Neural cell (in vitro differentiated cells): Measurements from ENCODE around the gene HERC2. TPM values are rescaled to one million over a fixed set of nuclear protein-coding genes. Genes with fewer than 3 reads are reported as not detected.
"Not testable (repeated sequence)": the region's sequence is repeated elsewhere in the genome, so short reads cannot be mapped to it uniquely, and the experiment has no call there.

Experiments used
- H2AFZ ChIP-seq: fragments of 200-600, 300-800 bp; sonication (generic), shearing (Covaris generic); 2 replicates; pipeline ENCODE4 v1.6.0; 2014; ENCODE audit warnings: low read depth, mild to moderate bottlenecking, antibody characterized with exemption, low read length, moderate library complexity
- H3F3A ChIP-seq: fragments of 200-600 bp; shearing (Covaris generic); 2 replicates; pipeline ENCODE4 v1.6.1; 2016; ENCODE audit warnings: mild to moderate bottlenecking, moderate library complexity, mixed read lengths, antibody characterized with exemption, low read length; ENCODE audit not compliant: insufficient read depth, poor library complexity, severe bottlenecking
- H3K27ac ChIP-seq: fragments of 200-600, 300-800 bp; sonication (generic), shearing (Covaris generic); 2 replicates; pipeline ENCODE4 v1.5.1; 2014; ENCODE audit warnings: mild to moderate bottlenecking, low read length, moderate library complexity
- H3K27me3 ChIP-seq: fragments of 300-800, 200-600 bp; sonication (generic), shearing (Covaris generic); 2 replicates; pipeline ENCODE4 v1.6.0; 2014; ENCODE audit warnings: mild to moderate bottlenecking, low read depth, low read length, moderate library complexity; ENCODE audit not compliant: insufficient read depth
- H3K36me3 ChIP-seq: fragments of 300-800, 200-600 bp; sonication (generic), shearing (Covaris generic); 2 replicates; pipeline ENCODE4 v1.5.1; 2014; ENCODE audit warnings: mild to moderate bottlenecking, antibody characterized with exemption, low read length, moderate library complexity; ENCODE audit not compliant: insufficient read depth
- H3K4me2 ChIP-seq: fragments of 300-800, 200-600 bp; sonication (generic), shearing (Covaris generic); 2 replicates; pipeline ENCODE4 v1.6.0; 2014; ENCODE audit warnings: mild to moderate bottlenecking, low read length
- H3K4me3 ChIP-seq: fragments of 300-800, 200-600 bp; sonication (generic), shearing (Covaris generic); 2 replicates; pipeline ENCODE4 v1.5.1; 2014; ENCODE audit warnings: mild to moderate bottlenecking, low read length, moderate library complexity
- H3K79me2 ChIP-seq: fragments of 200-600 bp; shearing (Covaris generic); replicated peaks from 2 replicates; pipeline ENCODE4 v1.6.0; 2014; ENCODE audit warnings: mild to moderate bottlenecking, low read length, moderate library complexity; ENCODE audit not compliant: insufficient read depth
- H3K9ac ChIP-seq: fragments of 300-800, 200-600 bp; sonication (generic), shearing (Covaris generic); 2 replicates; pipeline ENCODE4 v1.6.1; 2016; ENCODE audit warnings: mild to moderate bottlenecking, low read length, mixed read lengths
- H3K9me2 ChIP-seq: fragments of 200-600 bp; shearing (Covaris generic); 2 replicates; pipeline ENCODE4 v1.6.1; 2016; ENCODE audit warnings: mild to moderate bottlenecking, low read length, mixed read lengths; ENCODE audit not compliant: insufficient read depth
- H3K9me3 ChIP-seq: fragments of 200-600, 300-800 bp; sonication (generic), shearing (Covaris generic); 2 replicates; pipeline ENCODE4 v1.6.1; 2016; ENCODE audit warnings: mild to moderate bottlenecking, mixed run types, low read length, moderate library complexity, mixed read lengths
- H4K20me1 ChIP-seq: fragments of 200-600 bp; shearing (Covaris generic); 2 replicates; pipeline ENCODE4 v1.6.1; 2016; ENCODE audit warnings: mild to moderate bottlenecking, mixed run types; ENCODE audit not compliant: insufficient read depth
- CTCF ChIP-seq: fragments of 450-650 bp; IDR thresholded peaks from 2 replicates; pipeline ENCODE4 v1.5.1; 2014; ENCODE audit warnings: antibody characterized with exemption, mild to moderate bottlenecking, moderate library complexity; ENCODE audit not compliant: poor library complexity, severe bottlenecking
- EP300 ChIP-seq: fragments of 450-650 bp; conservative IDR thresholded peaks from 2 replicates; pipeline ENCODE4 v1.6.1; 2014; ENCODE audit warnings: antibody characterized with exemption, mild to moderate bottlenecking, moderate library complexity; ENCODE audit not compliant: poor library complexity, severe bottlenecking
- EZH2 ChIP-seq: fragments of 200-600, 300-800 bp; shearing (Covaris generic), sonication (generic); IDR thresholded peaks from 2 replicates; pipeline ENCODE4 v1.6.1; 2014; ENCODE audit warnings: antibody characterized with exemption, low read length, borderline replicate concordance, mild to moderate bottlenecking; ENCODE audit not compliant: insufficient read depth, poor library complexity, severe bottlenecking
- MXI1 ChIP-seq: fragments of 450-650 bp; conservative IDR thresholded peaks from 2 replicates; pipeline ENCODE4 v1.6.1; 2014; ENCODE audit warnings: antibody characterized with exemption, mild to moderate bottlenecking; ENCODE audit not compliant: poor library complexity, severe bottlenecking
- POLR2AphosphoS5 ChIP-seq: IDR thresholded peaks from 2 replicates; pipeline ENCODE4 v1.6.1; 2012
- RAD21 ChIP-seq: fragments of 450-650 bp; conservative IDR thresholded peaks from 2 replicates; pipeline ENCODE4 v1.6.1; 2014; ENCODE audit warnings: antibody characterized with exemption, mild to moderate bottlenecking, moderate library complexity
- REST ChIP-seq: IDR thresholded peaks from 2 replicates; pipeline ENCODE4 v1.6.1; 2012; ENCODE audit warnings: borderline replicate concordance
- SMC3 ChIP-seq: fragments of 450-650 bp; conservative IDR thresholded peaks from 2 replicates; pipeline ENCODE4 v1.6.1; 2014; ENCODE audit warnings: antibody characterized with exemption, mild to moderate bottlenecking, moderate library complexity; ENCODE audit not compliant: poor library complexity
- TAF1 ChIP-seq: IDR thresholded peaks from 2 replicates; pipeline ENCODE4 v1.6.1; 2012; ENCODE audit warnings: low read depth
- polyA plus RNA-seq: library from polyadenylated mRNA; depleted of rRNA; stranded (reverse); fragments of >200 nt; gene quantifications from 2 replicates; pipeline ENCODE4 v1.2.3, GENCODE V29; 2014

The HERC2 gene
- polyA plus RNA-seq, 1 donor from 2014 or later, result 47.3 TPM

- TF ChIP-seq POLR2AphosphoS5, result peak; percentile 78
- not testable (repeated sequence) for H3K27ac ChIP-seq, H3K4me2 ChIP-seq, H3K36me3 ChIP-seq, H3K9me3 ChIP-seq, H3K9ac ChIP-seq, H3K27me3 ChIP-seq, H2AFZ ChIP-seq, H3F3A ChIP-seq, H3K4me3 ChIP-seq, H3K79me2 ChIP-seq, H3K9me2 ChIP-seq, H4K20me1 ChIP-seq
These were observed 153.4 kb downstream of the HERC2 start for GRCh38 chr15:28168405-28169121.

- H3K9me2 ChIP-seq, result no peaks in the 10 kb centered on the region
- peaks cover 7% of the 10 kb centered on the region for H3K36me3 ChIP-seq
- H3K27me3 ChIP-seq, result no peaks in the 10 kb centered on the region
- no peak overlapping the region for H3K4me2 ChIP-seq
- H3K9ac ChIP-seq, result no peak overlapping the region
- TF ChIP-seq TAF1 (no peak), RAD21 (no peak), POLR2AphosphoS5 (no peak), SMC3 (no peak), EP300 (no peak), CTCF (no peak), MXI1 (no peak), REST (no peak), EZH2 (no peak)
- no peak overlapping the region for H3K27ac ChIP-seq
- no peaks in the 10 kb centered on the region for H3K79me2 ChIP-seq
- H4K20me1 ChIP-seq, result no peaks in the 10 kb centered on the region
- no peaks in the 10 kb centered on the region for H3K9me3 ChIP-seq
- H3K4me3 ChIP-seq, result no peak overlapping the region
- H3F3A ChIP-seq, result no peaks in the 10 kb centered on the region
- no peak overlapping the region for H2AFZ ChIP-seq
These were observed 154.9 kb downstream of the HERC2 start for GRCh38 chr15:28167042-28167441.

- H3K9me3 ChIP-seq, result no peaks in the 10 kb centered on the region
- no peak overlapping the region for H3K27ac ChIP-seq
- peaks cover 15% of the 10 kb centered on the region for H3K36me3 ChIP-seq
- no peaks in the 10 kb centered on the region for H4K20me1 ChIP-seq
- H3K9me2 ChIP-seq, result no peaks in the 10 kb centered on the region
- H3K9ac ChIP-seq, result no peak overlapping the region
- no peak overlapping the region for H2AFZ ChIP-seq
- no peak overlapping the region for H3K4me3 ChIP-seq
- no peaks in the 10 kb centered on the region for H3K79me2 ChIP-seq
- no peak for TF ChIP-seq REST
- TF ChIP-seq SMC3, result no peak
- TF ChIP-seq EP300, result no peak
- no peak for TF ChIP-seq EZH2
- H3K27me3 ChIP-seq, result no peaks in the 10 kb centered on the region
- H3F3A ChIP-seq, result no peaks in the 10 kb centered on the region
- no peak overlapping the region for H3K4me2 ChIP-seq
These were observed 156.2 kb downstream of the HERC2 start for GRCh38 chr15:28165791-28166190.
